Activated T-cell treated with anti-CD3 and anti-CD28 coated beads for 4 hours (primary cell): ENCODE measurements around the gene GNL1.
"Not testable (repeated sequence)": the region's sequence is repeated elsewhere in the genome, so short reads cannot be mapped to it uniquely, and the experiment has no call there.

ENCODE experiments used
- DNase-seq: peaks from one replicate; pipeline ENCODE4 v3.0.0-alpha.2; 2020

GNL1 gene

DNA sequence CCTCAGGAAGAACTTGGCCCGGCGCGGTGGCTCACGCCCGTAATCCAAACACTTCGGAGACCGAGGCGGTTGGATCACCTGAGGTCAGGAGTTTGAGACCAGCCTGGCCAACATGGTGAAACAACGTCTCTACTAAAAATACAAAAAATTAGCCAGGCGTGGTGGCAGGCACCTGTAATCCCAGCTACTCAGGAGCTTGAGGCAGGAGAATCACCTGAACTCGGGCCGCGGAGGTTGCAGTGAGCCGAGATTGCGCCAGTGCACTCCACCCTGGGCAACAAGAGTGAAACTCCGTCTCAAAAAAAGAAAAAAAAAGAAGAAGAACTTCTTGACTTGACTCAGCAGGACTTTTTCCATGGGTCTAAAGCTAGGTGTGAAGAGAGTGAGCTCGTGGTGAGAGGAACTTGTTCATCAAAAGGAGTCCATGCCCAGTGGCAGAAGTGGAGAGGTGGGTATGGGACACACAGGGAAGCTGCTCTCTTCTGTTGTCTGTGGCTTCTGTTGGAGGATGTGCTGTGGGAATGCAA, 26.9 kb downstream of the GNL1 start:
- not testable (repeated sequence) for DNase-seq

DNA sequence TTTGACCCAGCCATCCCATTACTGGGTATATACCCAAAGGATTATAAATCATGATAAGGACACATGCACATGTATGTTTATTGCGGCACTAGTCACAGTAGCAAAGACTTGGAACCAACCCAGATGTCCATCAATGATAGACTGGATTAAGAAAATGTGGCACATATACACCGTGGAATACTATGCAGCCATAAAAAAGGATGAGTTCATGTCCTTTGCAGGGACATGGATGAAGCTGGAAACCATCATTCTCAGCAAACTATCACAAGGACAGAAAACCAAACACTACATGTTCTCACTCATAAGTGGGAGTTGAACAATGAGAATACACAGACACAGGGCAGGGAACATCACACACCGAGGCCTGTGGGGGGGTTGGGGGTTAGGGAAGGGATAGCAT, 29.8 kb downstream of the GNL1 start:
- DNase-seq, result not testable (repeated sequence)

DNA sequence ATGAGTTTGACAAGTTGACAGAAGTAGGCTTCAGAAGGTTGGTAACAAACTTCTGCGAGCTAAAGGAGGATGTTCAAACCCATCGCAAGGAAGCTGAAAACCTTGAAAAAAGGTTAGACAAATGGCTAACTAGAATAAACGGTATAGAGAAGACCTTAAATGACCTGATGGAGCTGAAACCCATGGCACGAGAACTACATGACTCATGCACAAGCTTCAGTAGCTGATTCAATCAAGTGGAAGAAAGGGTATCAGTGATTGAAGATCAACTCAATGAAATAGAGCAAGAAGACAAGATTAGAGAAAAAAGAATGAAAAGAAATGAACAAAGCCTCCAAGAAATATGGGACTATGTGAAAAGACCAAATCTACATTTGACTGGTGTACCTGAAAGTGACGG, 34.3 kb downstream of the GNL1 start:
- not testable (repeated sequence) for DNase-seq

DNA sequence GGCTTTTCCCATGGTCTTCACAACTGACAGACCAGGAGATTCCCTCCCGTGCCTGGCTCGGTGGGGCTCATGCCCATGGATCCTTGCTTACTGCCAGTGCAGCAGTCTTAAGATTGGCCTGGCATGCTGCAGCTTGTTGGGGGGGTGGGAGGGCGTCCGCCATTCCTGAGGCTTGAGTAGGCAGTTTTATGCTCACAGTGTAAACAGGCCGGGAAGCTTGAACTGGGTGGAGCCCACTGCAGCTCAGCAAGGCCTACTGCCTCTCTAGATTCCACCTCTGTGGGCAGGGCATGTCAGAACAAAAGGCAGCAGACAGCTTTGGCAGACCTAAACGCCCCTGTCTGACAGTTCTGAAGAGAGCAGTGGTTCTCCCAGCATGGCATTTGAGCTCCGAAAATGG, 35.2 kb downstream of the GNL1 start:
- not testable (repeated sequence) for DNase-seq

DNA sequence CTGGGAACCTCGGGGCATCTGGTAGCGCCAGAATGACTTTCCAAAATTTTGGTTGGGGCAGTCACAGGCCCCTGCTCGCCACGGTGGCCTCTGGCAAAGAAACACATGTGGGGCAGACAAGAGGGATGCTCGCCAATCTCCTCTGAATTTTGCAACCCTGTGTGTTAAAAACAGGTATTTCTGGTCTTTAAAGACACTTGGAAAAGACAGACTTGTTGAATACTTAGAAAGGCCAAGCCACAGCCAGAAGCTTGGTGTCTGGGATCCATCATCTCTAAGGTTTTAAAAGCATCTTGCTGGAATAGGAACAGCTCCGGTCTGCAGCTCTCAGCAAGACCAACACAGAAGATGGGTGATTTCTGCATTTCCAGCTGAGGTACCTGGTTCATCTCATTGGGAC, 35.8 kb downstream of the GNL1 start:
- no peak for DNase-seq

DNA sequence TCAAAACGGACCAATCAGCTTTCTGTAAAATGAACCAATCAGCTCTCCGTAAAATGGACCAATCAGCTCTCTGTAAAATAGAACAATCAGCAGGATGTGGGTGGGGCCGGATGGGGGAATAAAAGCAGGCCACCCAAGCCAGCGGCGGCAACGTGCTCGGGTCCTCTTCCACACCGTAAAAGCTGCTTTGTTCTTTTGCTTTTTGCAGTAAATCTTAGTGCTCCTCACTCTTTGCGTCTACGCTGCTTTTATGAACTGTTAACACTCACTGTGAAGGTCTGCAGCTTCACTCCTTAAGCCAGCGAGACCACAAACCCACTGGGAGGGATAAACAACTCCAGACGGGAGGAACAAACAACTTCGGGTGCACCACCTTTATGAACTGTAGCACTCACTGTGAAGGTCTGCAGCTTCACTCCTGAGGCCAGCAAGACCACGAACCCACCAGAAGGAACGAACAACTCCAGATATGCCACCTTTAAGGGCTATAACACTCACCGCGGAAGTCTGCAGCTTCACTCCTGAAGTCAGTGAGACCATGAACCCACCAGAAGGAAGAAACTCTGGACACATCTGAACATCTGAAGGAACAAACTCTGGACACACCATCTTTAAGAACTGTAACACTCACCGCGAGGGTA, 37.7 kb downstream of the GNL1 start:
- not testable (repeated sequence) for DNase-seq

DNA sequence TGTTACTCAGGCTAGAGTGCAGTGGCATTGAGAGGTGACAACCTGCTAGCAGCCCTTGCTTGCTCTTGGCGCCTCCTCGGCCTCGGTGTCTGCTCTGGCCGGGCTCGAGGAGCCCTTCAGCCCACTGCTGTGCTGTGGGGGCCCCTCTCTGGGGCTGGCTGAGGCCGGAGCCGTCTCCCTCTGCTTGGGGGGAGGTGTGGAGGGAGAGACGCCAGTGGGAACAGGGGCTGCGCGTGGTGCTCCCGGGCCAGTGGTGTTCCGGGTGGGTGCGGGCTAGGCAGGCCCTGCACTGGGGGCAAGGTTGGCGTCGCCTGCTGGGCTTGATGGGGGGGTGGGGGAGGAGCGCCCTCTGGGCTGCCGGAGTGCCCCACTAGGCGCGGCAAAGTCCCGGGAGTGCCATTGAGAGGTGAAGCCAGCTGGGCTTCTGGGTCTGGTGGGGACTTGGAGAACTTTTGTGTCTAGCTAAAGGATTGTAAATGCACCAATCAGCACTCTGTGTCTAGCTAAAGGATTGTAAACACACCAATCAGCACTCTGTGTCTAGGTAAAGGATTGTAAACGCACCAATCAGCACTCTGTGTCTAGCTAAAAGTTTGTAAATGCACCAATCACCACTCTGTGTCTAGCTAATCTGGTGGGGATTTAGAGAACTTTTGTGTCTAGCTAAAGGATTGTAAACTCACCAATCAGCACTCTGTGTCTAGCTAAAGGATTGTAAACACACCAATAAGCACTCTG, 38.4 kb downstream of the GNL1 start:
- DNase-seq, result not testable (repeated sequence)

DNA sequence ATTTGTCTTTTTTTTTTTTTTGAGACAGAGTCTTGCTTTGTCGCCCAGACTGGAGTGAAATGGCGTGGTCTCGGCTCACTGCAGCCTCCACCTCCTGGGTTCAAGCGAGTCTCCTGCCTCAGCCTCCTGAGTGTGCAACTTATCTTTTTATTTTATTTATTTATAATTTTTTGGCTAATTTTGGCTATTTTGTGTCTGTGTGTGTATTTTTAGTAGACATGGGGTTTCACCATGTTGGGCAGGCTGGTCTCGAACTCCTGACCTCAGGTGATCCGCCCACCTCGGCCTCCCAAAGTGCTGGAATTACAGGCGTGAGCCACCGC, 39.6 kb downstream of the GNL1 start:
- DNase-seq, result not testable (repeated sequence)

DNA sequence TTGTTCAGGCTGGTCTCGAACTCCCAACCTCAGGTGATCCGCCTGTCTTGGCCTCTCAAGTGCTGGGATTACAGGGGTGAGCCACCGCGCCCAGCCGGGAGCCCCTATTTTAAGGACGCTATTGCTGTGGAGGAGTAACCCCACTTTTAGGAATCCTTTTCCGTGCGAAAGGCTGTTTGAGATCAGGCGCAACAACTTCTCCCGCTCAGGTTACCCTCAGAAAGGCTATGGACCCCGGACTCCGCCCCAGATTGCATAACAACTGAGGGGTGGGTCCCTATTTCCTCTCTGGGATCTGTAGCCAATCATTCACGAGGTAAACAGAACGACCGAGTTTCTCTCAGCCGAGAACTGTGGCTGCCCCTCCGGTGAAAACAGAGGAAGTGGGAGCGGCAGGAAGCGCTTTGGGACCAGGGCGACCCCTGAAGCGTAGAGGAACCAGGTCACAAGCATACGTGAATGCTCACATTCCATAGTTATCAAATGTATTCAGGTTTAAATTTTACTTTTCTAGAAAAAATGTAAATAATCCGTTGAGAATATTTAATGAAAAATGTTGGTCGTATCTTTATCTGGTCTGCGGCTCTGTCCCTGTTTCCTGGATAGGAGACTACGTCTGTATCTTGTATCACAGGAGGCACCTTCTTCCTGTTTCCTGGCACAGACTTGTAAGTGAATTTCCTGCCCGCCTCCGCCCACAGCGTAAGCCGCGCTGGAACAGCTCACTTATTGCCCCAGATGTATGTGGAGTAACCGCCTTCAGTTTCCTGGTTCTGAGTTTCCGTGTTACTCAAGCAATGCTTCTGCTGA, 40.1 kb downstream of the GNL1 start:
- peak; percentile 82 for DNase-seq

DNA sequence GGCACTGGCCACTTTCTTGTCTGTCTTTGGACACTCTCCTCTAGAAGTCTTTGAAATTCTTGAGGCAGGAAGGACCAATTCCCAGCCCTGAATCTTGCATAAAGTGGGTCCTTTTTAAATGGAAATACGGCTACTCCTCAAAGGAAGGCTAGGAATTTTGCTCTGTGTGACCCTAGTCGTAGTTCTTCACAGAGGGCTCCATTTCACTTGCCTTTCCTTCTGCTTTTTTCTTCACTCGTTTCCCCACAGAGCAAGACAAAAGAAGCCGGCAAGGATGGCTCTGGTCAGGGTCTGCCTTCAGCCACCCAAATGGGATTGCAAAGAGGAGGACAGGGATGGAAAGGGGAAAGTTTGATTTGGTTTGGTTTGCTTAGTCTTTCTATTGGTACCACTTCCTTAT, 41.2 kb downstream of the GNL1 start:
- no peak for DNase-seq

DNA sequence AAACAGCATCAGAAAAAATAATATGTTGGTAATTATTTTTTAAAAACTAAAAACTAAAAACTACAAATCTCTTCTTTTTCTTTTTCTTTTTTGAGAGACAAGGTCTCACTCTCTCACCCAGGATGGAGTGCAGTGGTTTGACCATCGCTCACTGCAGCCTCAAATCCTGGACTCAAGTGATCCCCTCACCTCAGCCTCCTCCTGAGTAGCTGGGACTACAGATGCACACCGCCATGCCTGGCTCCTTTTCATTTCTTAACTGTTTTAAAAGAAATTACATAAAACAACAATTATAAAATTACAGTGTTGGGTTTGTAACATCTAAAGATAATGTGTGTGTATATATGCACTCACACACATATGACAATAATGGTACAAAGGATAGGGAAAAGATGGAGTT, 42.8 kb downstream of the GNL1 start:
- no peak for DNase-seq

DNA sequence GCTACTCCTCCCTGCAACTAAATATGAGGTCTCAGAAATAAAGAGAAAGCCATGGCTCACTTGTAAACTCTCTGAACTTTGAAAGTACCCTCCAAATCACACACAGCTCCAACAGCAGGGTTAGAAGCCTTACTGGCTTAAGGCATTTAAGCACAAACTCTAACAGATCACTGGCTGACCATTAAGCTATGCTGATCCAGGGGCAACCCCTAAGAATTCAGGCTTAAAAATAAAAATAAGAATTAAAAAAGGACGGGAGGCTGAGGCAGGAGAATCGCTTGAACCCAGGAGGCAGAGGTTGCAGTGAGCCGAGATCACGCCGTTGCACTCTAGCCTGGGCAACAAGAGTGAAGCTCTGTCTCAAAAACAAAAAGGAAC, 45.1 kb downstream of the GNL1 start:
- DNase-seq, result no peak

DNA sequence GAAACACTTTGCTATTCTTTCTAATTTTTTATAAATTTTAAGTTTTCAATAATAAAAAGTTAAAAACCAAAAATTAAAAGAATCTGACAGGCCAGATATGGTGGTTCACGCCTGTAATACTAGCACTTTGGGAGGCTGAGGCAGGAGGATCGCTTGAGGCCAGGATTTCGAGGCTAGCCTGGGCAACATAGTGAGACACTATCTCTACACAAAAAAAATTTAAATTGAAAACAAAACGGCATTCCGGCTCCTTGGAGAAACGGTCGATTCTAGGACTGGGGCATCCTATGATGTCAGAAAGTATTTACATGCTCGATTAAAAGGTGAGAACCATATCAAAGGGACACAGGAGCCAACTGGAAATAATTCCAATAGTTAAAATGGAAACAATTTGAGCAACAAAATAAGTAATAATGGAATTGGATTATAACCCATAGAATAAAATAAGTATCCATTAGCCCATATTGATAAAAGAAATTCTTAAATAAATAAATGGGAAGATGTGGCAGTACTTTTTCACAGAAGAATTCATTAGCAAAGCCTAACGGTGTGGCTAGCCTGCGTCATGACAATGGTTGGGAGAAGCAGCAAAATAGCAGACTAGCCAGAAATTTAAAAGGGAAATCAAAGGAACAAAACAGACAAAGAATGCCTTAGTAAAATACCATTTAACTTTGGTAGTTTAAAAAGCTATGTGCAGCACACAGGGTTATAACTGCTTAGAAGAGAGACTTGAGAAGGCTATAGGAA, 45.7 kb downstream of the GNL1 start:
- no peak for DNase-seq

DNA sequence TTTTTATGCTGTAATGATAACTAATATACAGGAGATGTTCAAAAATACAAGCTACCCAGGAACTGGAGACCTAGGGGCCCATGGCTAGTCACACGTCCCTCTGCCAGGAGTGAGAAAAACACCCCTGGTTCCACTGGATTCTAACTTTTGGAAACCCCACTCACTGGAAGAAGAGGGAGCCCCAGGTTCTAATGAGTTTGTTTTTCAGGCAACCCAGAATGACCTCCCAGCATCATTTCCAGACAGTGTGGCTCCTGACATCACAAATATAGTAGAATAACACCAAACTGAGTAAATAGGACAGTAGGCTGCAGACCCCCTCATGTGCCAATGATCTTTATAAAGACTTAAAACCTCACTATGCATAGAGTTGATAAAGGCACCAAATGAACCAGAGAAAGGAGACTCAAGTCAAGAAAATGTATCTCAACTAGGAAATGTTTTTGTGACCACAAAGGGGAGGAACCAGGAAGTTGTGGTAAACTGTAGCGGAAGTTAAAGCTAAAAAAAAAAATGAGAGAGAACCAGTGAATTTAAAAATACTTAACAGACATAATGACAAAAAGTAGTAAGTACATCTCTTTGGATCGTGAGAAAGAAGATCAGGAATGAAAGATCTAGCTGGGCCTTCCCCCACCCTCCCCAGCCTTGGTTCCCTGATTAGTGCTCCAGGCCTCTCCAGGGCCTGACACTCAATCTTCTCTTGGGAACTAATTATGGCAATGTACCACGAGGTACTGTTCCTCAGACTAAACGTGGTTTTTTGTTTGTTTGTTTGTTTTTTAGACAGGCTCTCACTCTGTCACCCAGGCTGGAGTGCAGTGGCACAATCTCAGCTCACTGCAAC, 47.2 kb downstream of the GNL1 start:
- no peak for DNase-seq

DNA sequence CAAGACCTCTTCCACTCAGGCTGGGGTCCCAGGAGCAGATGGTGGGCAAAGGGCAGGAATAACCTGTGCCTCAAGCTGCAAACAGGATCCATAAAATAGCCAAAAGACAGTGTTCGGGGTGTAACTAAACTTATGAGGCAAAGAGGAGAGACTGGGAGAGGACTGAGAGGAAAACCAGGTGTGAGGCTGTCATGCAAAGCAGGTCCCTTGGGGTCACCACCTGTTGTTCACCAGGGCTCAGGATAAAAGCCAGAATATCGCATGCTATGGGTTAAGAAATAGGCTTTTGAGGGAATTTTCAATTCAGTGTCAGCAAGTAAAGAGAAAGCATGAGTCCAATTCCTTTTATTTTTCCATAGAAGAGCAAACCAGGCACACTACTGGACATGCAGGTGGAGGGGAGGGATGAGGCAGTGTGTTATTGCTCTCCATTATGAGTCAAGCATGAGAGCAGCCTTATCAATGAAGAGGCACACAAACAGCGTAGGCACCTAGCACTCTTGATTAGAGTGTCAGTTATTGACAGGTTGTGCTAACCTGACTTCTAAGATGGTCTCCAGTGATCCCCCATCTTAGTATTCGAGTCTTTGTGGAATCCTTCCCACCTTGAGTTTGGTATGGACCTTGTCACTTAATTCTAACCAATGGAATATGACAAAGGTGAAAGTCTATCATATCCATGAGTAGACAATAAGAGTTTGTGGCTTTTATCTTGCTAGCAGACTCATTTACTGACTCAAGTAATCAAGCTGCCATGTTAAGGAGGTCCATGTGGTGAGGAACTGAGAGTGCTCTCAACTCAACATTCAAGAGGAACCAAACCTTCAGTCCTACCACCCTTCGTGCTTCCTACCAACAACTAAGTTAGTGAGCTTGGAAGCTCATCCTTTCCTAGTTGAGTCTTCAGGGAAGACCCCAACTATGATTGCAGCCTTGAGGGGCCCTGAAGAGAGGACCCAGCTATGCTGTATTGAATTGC, 48.2 kb downstream of the GNL1 start:
- no peak for DNase-seq

DNA sequence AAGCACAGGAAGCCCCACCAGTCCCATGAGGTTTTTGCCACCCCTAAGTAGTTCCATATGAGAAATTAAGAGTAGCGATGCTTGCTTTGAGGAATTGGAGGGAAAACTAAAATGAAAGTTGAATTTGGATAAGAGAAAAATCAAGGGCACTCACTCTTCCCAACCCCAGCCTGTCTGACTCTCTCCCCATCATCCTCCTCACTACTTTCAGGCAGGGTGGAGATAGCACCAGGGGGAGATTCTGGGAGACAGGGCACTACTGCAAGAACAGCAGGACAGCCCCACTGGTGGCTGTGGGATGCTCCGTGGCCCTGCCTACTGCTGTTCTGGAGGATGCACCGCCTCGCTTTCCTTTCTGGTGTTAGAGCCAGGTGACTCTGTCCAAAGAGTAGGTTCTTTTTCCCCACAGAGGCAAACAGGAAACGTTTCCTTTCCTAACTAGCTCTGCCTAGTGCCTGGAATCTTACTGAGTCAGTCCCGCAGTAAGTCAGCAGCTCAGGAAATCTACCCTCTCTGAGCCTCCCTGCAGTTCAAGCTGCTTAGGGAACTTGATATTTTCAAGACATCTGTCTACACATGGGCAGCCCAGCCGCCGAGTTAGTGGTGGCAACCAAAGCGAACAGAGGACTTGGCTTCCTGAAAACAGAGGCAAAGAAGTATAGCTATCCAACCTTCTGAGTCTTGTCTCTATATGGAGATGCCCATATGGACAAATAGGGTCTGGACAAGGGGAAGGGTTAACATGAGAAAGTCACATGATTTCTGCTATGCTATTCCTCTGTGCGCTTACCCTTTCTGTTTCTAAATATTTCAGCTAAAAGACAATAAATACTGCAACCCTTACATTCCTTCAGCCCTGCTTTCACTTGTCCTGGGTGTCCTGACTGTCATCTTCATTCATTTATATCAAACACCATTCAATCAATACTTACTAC, 55.6 kb downstream of the GNL1 start:
- DNase-seq, result no peak

DNA sequence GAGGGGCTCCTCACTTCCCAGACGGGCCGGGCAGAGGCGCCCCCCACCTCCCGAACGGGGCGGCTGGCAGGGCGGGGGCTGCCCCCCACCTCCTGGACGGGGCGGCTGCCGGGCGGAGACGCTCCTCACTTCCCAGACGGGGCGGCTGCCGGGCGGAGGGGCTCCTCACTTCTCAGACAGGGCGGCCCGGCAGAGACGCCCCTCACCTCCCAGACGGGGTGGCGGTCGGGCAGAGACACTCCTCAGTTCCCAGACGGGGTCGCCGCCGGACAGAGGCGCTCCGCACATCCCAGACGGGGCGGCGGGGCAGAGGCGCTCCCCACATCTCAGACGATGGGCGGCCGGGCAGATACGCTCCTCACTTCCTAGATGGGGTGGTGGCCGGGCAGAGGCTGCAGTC, 57.6 kb downstream of the GNL1 start:
- not testable (repeated sequence) for DNase-seq

DNA sequence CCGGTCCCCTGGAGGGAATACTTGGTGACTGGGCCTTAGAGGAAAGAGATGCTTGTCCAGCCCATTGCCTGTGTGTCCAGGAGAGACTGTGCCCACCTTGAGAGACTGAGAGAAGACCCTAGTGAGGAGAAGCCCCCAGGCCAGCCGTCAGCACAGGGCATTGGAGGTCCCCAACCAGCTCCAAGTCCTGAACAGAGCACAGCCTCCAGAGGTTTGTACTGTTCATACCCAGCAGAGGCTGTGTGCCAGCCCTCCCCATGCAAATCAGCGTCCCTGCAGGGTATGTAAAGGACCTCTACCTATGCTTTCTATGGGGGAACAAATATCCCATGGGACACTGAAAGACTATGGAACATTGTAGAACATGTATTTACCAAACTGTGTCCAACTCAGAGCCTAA, 58.6 kb downstream of the GNL1 start:
- DNase-seq, result no peak

DNA sequence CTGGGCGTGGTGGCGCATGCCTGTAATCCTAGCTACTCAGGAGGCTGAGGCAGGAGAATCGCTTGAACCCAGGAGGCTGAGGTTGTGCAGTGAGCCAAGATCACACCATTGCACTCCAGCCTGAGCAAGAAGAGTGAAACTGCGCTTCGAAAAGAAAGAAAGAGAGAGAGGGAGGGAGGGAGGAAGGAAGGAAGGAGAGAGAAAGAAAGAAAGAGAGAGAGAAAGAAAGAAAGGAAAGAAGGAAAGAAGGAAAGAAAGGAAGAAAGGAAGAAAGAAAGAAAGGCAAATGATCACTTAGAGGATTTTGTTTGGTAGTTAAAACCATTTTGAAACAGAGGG, 59.1 kb downstream of the GNL1 start:
- not testable (repeated sequence) for DNase-seq

DNA sequence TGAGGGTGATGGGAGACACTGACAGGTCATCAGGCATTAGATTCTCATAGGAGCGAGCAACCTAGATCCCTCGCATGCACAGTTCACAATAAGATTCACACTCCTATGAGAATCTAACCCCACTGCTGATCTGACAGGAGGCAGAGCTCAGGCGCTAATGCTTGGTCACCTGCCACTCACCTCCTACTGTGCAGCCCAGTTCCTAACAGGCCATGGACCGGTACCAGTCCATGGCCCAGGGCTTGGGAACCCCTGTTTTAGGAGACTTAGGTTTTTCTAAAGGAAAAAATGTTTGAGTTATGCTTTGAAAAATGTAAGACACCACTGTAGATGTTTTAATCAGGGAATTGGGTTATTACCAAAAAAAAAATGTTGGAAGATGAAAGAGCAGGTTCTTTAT, 60.3 kb downstream of the GNL1 start:
- no peak for DNase-seq
